ENCODE results near the gene TMEM9B.
"Not testable (repeated sequence)": the region's sequence is repeated elsewhere in the genome, so short reads cannot be mapped to it uniquely, and the experiment has no call there.

The TMEM9B gene

GRCh38 chr11:8964324-8965320 lies at the start of gene TMEM9B:
TSS of gene TMEM9B (minus strand) at chr11:8964442. CDS start at chr11:8964313, 129 bp downstream.
- FAIRE-seq = no peak
- DNase-seq (ENCODE audit: low spot score) = peak; percentile 63

- no peak for DNase-seq (ENCODE audit: low spot score)
- FAIRE-seq = no peak
Measured at GRCh38 chr11:9013373-9013772, 49.1 kb upstream of the TMEM9B start.

GRCh38 chr11:9009538-9009937 lies 45.3 kb upstream of the TMEM9B start:
- DNase-seq (ENCODE audit: low spot score); FAIRE-seq: not testable (repeated sequence)

GRCh38 chr11:9008661-9009060 lies 44.4 kb upstream of the TMEM9B start:
- FAIRE-seq (no peak), DNase-seq (ENCODE audit: low spot score) (no peak)

GRCh38 chr11:9008011-9008550 lies 43.8 kb upstream of the TMEM9B start:
- DNase-seq (ENCODE audit: low spot score) (no peak), FAIRE-seq (no peak)

- DNase-seq (ENCODE audit: low spot score) = no peak
- no peak for FAIRE-seq
Measured at GRCh38 chr11:9005087-9005486, 40.8 kb upstream of the TMEM9B start.

- no peak for DNase-seq (ENCODE audit: low spot score)
- no peak for FAIRE-seq
Measured at GRCh38 chr11:9004183-9004926, 40.1 kb upstream of the TMEM9B start.

GRCh38 chr11:9003573-9004182 lies 39.4 kb upstream of the TMEM9B start, which contains the start of gene NRIP3:
TSS of gene NRIP3 (minus strand) at chr11:9004001. CDS start at chr11:9003935, 66 bp downstream.
- DNase-seq (ENCODE audit: low spot score) (peak; percentile 30), FAIRE-seq (no peak)

- DNase-seq (ENCODE audit: low spot score) (no peak), FAIRE-seq (no peak)
Measured at GRCh38 chr11:9002920-9003572, 38.8 kb upstream of the TMEM9B start.

- peak; percentile 84 for FAIRE-seq
Measured at GRCh38 chr11:9001736-9002135, 37.5 kb upstream of the TMEM9B start.

GRCh38 chr11:8998017-8998416 lies 33.8 kb upstream of the TMEM9B start:
- FAIRE-seq = no peak
- DNase-seq (ENCODE audit: low spot score) = no peak

More at GRCh38 chr11:9001736-9002135, 37.5 kb upstream of the TMEM9B start:
- peak; percentile 90 for DNase-seq (ENCODE audit: low spot score)

GRCh38 chr11:8997451-8997850 lies 33.2 kb upstream of the TMEM9B start:
- DNase-seq (ENCODE audit: low spot score) = no peak

GRCh38 chr11:8989453-8989852 lies 25.2 kb upstream of the TMEM9B start:
- FAIRE-seq = no peak
- DNase-seq (ENCODE audit: low spot score) = no peak

More at GRCh38 chr11:8997451-8997850, 33.2 kb upstream of the TMEM9B start:
- no peak for FAIRE-seq

- peak; percentile 49 for DNase-seq (ENCODE audit: low spot score)
- no peak for FAIRE-seq
Measured at GRCh38 chr11:8988329-8989234, 24.3 kb upstream of the TMEM9B start.

GRCh38 chr11:8987446-8987845 lies 23.2 kb upstream of the TMEM9B start:
- DNase-seq (ENCODE audit: low spot score) (no peak), FAIRE-seq (no peak)

- not testable (repeated sequence) for FAIRE-seq; DNase-seq (ENCODE audit: low spot score)
Measured at GRCh38 chr11:8986772-8987171, 22.5 kb upstream of the TMEM9B start.

- FAIRE-seq (no peak), DNase-seq (ENCODE audit: low spot score) (no peak)
Measured at GRCh38 chr11:8985462-8985861, 21.2 kb upstream of the TMEM9B start.

GRCh38 chr11:8983552-8983951 lies 19.3 kb upstream of the TMEM9B start:
- DNase-seq (ENCODE audit: low spot score) (no peak), FAIRE-seq (no peak)

GRCh38 chr11:8980485-8980884 lies 16.2 kb upstream of the TMEM9B start:
- FAIRE-seq = no peak
- DNase-seq (ENCODE audit: low spot score) = no peak

- FAIRE-seq; DNase-seq (ENCODE audit: low spot score): not testable (repeated sequence)
Measured at GRCh38 chr11:8979365-8979764, 15.1 kb upstream of the TMEM9B start.
